ENCODE results near the gene KRT26. TPM values are rescaled to one million over a fixed set of nuclear protein-coding genes. Genes with fewer than 3 reads are reported as not detected.

The KRT26 gene
- total RNA-seq, 1 donor from 2014 or later = not detected

DNA sequence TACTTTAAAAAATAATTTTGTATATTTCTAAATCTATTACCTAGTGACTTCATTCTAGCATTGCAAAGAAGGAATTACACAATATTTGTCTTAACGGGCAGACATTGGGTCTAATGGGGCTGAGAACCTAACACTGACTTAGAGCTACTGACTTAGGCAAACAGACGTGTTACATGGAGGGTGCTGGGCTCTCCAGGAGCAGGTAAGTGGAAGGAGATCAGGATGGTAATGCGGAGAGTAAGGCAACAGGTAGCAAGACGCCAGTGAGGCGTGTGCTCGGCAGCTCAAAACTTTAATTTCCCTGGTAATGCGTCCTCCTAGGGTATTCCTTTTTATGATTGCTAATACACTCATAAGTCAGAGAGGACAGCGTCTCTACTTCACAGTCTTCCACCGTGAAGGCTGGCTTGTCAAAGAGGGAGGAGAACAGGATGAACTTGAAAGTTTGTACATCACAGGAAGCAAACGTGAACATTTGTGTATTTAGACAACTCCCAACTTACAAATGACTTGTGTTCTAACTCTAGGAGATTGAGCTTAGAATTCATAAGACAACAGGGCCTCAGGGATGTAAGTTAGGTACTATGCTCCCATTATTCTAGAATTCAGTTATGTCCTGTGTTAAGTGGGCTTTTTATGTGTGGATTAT is 23.1 kb upstream of the KRT26 start:
- TF ChIP-seq, protein P1, sequence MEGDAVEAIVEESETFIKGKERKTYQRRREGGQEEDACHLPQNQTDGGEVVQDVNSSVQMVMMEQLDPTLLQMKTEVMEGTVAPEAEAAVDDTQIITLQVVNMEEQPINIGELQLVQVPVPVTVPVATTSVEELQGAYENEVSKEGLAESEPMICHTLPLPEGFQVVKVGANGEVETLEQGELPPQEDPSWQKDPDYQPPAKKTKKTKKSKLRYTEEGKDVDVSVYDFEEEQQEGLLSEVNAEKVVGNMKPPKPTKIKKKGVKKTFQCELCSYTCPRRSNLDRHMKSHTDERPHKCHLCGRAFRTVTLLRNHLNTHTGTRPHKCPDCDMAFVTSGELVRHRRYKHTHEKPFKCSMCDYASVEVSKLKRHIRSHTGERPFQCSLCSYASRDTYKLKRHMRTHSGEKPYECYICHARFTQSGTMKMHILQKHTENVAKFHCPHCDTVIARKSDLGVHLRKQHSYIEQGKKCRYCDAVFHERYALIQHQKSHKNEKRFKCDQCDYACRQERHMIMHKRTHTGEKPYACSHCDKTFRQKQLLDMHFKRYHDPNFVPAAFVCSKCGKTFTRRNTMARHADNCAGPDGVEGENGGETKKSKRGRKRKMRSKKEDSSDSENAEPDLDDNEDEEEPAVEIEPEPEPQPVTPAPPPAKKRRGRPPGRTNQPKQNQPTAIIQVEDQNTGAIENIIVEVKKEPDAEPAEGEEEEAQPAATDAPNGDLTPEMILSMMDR (IDR thresholded peaks at IDR 0.05) = no peak
- H3K27me3 Mint-ChIP-seq (ENCODE audit: unreplicated experiment) = peaks cover 63% of the 10 kb centered on the region
- no peak for DNase-seq (ENCODE audit: extremely low spot score, unreplicated experiment)
- no peak overlapping the region for H3K27ac Mint-ChIP-seq (ENCODE audit: unreplicated experiment)
- H3K9me3 Mint-ChIP-seq (ENCODE audit: unreplicated experiment) = no peaks in the 10 kb centered on the region
- no peaks in the 10 kb centered on the region for H3K36me3 Mint-ChIP-seq (ENCODE audit: unreplicated experiment)
- H3K4me1 Mint-ChIP-seq (ENCODE audit: unreplicated experiment) = no peaks in the 10 kb centered on the region
- no peak overlapping the region for H3K4me3 Mint-ChIP-seq (ENCODE audit: unreplicated experiment)

DNA sequence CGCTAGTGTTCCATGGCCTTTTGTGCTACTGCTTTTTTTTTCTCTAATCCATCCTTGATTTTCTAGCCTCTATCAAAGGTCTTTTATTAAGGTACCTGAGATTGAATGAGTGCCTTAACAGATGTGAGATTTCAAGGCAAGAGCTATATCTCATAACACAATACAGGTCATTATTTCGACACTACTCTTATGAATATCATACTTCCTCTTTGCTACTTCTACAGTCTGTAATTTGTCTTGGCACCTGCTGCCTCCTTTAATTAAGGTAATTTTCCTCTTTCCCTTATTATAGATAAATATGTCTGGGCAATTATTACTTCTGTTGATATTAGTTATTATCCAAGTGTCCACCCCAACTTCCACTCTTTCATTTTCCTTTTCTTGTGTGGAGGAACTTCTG is 22.5 kb upstream of the KRT26 start:
- DNase-seq (ENCODE audit: extremely low spot score, unreplicated experiment) = no peak
- H3K4me3 Mint-ChIP-seq (ENCODE audit: unreplicated experiment) = no peak overlapping the region
- peaks cover 63% of the 10 kb centered on the region for H3K27me3 Mint-ChIP-seq (ENCODE audit: unreplicated experiment)
- no peak overlapping the region for H3K27ac Mint-ChIP-seq (ENCODE audit: unreplicated experiment)
- TF ChIP-seq, protein P1 (IDR thresholded peaks at IDR 0.05) = no peak
- no peaks in the 10 kb centered on the region for H3K9me3 Mint-ChIP-seq (ENCODE audit: unreplicated experiment)
- no peaks in the 10 kb centered on the region for H3K4me1 Mint-ChIP-seq (ENCODE audit: unreplicated experiment)
- no peaks in the 10 kb centered on the region for H3K36me3 Mint-ChIP-seq (ENCODE audit: unreplicated experiment)

DNA sequence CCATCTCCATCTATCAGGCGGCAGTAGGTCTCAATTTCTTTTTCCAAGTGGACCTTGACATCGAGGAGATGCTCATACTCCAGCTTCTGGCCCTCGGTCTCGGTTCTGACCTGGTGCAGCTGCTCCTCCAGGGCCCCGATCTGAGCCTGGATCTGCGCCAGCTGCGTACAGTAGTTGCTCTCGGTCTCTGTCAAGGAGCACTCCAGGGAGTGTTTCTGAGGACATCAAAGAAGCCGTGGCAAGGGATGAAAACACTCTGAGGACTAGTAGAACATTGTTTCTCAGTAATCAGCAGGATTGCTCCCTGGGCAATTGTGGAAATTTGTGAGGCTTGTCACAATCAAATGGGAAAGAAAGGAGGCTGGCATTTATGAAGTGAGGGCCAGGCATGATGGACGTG is 21.8 kb upstream of the KRT26 start:
- Mint-ChIP-seq H3K4me1 (ENCODE audit: unreplicated experiment) (peaks cover under 1% of the 10 kb centered on the region), H3K4me3 (ENCODE audit: unreplicated experiment) (no peak overlapping the region), H3K9me3 (ENCODE audit: unreplicated experiment) (no peaks in the 10 kb centered on the region), H3K27ac (ENCODE audit: unreplicated experiment) (no peak overlapping the region), H3K36me3 (ENCODE audit: unreplicated experiment) (no peaks in the 10 kb centered on the region), H3K27me3 (ENCODE audit: unreplicated experiment) (peaks cover 58% of the 10 kb centered on the region)
- DNase-seq (ENCODE audit: extremely low spot score, unreplicated experiment) = no peak
- TF ChIP-seq, protein P1 (IDR thresholded peaks at IDR 0.05) = no peak

DNA sequence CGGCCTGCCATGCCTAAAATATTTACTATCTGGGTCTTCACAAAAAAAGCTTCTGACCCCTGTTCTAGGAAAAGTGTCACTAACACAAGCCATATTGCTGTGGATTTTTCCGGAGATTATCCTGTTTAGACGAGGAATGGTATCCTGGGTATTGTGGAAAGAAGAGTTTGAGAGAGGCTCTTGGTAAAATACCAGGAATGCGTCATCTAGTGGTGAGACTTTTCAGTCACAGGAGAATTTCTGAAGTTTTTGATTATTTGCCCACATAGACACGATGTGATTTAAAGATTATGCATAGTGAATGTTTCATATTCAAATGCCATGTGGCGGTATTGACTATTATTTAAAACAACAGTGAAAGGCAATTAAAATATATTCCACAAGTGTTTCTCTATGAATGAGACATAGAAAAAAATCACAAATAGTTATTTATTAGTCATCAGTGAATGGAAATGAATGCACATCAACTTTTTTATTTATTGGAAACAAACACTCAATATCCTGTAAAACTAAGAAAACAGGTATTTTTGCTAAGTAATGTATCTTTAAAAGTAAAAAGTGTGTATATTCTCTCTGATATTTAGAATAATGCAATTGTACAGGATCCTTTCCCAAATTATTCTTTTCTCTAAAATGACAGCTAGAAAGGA is 19.9 kb upstream of the KRT26 start:
- Mint-ChIP-seq H3K4me1 (ENCODE audit: unreplicated experiment) (peaks cover 3% of the 10 kb centered on the region), H3K36me3 (ENCODE audit: unreplicated experiment) (no peaks in the 10 kb centered on the region), H3K27me3 (ENCODE audit: unreplicated experiment) (peaks cover 54% of the 10 kb centered on the region), H3K9me3 (ENCODE audit: unreplicated experiment) (no peaks in the 10 kb centered on the region), H3K4me3 (ENCODE audit: unreplicated experiment) (no peak overlapping the region), H3K27ac (ENCODE audit: unreplicated experiment) (no peak overlapping the region)
- DNase-seq (ENCODE audit: extremely low spot score, unreplicated experiment) = no peak
- TF ChIP-seq, protein P1 (IDR thresholded peaks at IDR 0.05) = peak; percentile 61

DNA sequence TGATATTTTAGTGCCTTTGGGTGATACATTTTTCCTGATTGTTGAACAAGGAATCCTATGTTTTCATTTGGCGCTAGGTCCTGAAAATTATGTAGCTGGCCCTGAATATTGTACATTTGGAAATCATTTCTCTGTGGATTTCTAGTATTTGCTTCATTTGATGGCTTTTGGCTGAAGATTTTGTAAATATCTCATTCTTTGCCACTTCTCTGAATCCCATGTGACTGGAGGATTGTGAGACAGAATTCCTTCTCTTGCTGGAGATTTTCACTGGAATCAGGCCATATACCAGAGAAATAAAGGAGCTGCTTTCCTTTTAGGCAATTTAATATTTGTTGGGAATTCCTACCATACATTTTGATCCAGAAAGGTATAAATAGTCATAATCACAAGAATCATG is 19.1 kb upstream of the KRT26 start:
- H3K27ac Mint-ChIP-seq (ENCODE audit: unreplicated experiment) = no peak overlapping the region
- TF ChIP-seq, protein P1 (IDR thresholded peaks at IDR 0.05) = no peak
- H3K9me3 Mint-ChIP-seq (ENCODE audit: unreplicated experiment) = no peaks in the 10 kb centered on the region
- peaks cover 47% of the 10 kb centered on the region for H3K27me3 Mint-ChIP-seq (ENCODE audit: unreplicated experiment)
- peaks cover 3% of the 10 kb centered on the region for H3K4me1 Mint-ChIP-seq (ENCODE audit: unreplicated experiment)
- DNase-seq (ENCODE audit: extremely low spot score, unreplicated experiment) = no peak
- H3K4me3 Mint-ChIP-seq (ENCODE audit: unreplicated experiment) = no peak overlapping the region
- no peaks in the 10 kb centered on the region for H3K36me3 Mint-ChIP-seq (ENCODE audit: unreplicated experiment)
